T-helper 1 cell (primary cell): Measurements from ENCODE around the gene LRR1.
"Not testable (repeated sequence)": the region's sequence is repeated elsewhere in the genome, so short reads cannot be mapped to it uniquely, and the experiment has no call there.

Source experiments
- DNase-seq, 5 donors: peaks; one replicate each; pipeline ENCODE4 v3.0.0-alpha.2; 2012 to 2020

The LRR1 gene

DNA sequence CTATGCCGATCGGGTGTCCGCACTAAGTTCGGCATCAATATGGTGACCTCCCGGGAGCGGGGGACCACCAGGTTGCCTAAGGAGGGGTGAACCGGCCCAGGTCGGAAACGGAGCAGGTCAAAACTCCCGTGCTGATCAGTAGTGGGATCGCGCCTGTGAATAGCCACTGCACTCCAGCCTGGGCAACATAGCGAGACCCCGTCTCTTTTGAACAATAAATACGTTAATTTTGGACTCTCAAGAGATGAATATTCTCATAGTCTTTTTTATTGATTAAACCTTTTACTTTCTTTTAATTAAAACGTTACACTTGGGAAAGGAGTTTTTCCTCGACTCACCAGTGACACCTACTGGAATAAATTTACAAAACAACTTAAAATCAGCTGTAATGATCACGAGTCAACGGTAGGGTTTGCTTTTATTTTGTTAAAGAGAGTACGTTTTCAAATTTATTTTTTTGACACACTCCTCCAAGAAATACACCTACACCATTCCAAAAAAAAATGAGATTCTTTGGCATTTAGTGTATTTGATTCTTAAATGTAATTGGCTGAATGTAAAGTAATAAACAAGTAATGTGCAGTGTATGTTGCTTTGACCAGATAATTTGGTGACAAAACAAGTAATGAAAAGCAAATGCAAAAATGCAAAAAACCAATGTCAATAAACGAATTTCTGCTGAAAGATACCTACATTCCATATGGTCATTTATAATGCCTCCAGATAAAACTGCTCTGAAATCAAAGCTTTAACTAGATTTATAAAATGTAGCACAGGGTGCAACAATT is 11.9 kb upstream of the LRR1 start:
- DNase-seq, result peak in 4 of 5 donors; percentile 7 to 79 (median 24)

DNA sequence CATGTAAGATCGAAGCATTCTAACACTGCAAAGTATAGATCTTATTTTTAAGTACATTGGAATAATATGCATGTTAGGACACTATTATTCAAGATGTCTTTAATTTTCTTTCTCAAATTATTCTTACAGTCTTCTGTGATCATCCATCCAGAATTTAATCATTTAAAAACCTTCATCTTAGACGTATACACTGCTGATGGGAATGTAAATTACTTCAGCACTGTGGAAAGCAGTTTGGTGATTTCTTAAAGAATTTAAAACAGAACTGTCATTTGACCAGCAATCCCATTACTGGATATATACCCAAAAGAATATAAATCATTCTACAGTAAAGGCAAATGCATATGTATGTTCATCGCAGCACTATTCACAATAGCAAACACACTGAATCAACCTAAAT is 9.4 kb upstream of the LRR1 start:
- DNase-seq, result no peak

DNA sequence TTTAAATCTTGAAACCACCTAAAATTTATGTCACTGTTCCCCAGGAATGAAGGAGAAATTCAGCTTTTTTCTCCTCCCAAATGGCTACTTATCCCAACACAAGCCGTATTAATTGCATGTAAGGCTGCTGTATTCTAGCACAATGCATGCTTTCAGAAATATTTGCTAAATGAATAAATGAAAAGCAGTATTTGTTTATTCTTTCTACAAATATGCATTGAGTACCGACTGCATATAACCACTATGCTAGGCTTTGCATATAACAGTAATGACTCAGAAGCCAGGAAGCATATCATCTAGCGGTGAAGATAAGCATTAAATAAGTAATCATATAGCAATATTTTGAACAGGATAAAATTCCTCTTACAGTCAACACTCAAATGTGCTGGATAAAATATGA is 5.7 kb upstream of the LRR1 start:
- no peak for DNase-seq

DNA sequence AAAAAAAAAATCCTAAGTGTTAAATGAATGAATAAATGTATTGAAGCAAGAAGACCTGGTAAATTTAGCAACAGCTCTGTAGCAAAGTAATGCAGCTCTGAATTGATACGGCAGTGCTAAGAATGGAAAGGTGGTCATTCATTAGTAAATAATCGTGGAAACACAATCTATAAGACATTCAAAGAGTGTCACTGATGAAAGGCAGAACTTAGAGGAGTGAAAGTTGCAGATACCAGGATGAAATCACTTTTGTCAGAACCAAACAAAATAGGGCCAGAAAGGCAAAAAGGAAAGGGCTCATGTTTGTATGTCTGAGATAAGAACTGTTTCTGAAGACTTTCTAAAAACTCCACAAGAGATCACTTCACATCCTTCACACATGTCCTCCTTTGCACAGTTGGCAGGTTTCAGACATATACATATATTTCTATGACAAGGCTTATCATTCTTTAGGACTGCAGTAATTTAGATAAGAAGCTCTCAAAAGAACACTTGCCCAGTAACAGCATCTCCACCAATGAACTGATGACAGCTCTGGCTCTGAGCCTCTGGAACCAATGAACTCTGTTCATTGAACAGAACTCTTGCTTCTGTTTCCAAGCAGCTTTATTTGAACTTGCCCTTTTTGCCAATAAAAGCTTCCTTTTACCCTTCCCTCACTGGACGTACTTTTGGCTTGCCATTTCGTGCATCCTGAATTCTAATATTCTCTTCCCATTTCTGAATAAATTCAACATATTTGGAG is 4.2 kb upstream of the LRR1 start:
- no peak for DNase-seq

DNA sequence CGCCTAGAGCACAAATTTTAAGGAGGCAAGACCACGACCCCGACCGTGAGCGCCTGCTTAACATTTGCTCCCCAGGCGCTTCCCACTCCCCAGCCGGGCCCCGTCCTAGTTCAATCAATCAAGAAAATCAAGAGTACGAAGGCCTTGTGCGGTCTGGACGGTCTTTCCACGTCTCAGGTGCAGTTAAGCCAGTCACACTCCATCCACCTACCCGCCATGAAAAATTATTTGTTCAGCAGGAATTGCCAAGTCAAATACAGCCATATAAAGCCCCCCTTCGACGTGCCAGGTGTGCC is 603 bp upstream of the LRR1 start:
- no peak for DNase-seq

DNA sequence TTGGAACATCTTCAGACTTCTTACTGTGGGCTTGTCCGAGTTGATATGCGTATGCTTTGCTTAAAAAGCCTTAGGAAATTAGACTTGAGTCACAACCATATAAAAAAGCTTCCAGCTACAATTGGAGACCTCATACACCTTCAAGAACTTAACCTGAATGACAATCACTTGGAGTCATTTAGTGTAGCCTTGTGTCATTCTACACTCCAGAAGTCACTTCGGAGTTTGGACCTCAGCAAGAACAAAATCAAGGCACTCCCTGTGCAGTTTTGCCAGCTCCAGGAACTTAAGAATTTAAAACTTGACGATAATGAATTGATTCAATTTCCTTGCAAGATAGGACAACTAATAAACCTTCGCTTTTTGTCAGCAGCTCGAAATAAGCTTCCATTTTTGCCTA is 8.8 kb downstream of the LRR1 start:
- no peak for DNase-seq

DNA sequence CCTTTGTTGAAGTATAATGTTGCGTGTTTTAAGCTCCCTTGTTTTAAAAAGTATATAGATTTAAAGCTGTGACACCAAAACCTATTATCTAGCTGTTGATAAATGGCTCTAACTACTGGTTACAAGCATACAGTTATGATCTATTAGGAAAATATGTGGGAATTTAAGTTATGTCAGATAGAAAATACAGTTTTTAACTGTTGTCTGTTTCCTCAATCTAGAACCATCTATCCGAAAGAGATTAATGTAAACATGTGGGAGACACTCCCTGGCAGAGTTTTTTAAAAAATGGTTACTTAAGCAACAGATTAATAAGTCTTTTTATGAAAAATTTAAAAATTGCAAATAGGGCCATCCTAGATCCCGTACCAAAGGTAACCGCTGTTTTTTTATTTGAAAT is 13.5 kb downstream of the LRR1 start:
- no peak for DNase-seq

DNA sequence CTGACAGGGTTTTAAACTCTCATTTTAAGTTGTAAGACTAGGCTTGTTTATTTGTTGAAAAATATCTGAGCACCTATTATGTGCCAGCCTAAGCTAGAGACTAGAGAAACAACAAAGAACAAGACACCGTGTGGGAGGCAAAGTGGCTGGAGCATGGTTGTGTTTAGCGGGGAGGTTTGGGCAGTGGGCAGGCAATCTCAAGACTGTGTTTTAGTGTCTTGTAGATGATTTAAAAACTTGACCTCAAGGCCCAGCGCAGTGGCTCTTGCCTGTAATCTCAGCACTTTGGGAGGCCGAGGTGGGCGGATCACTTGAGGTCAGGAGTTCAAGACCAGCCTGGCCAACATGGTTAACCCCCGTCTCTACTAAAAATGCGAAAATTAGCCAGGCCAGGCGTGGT is 13.9 kb downstream of the LRR1 start:
- no peak for DNase-seq

DNA sequence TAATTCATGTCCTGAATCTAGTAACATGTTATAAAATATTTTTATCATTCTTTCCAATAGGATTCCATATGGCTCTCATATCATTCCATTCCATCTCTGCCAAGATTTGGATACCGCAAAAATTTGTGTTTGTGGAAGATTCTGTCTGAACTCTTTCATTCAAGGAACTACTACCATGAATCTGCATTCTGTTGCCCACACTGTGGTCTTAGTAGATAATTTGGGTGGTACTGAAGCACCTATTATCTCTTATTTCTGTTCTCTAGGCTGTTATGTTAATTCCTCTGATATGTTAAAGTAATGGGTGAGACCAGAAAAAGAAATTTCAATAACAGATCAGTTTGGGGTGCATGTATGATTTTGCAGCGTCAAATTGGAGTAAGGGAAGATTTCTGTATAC is 15.5 kb downstream of the LRR1 start:
- no peak for DNase-seq

DNA sequence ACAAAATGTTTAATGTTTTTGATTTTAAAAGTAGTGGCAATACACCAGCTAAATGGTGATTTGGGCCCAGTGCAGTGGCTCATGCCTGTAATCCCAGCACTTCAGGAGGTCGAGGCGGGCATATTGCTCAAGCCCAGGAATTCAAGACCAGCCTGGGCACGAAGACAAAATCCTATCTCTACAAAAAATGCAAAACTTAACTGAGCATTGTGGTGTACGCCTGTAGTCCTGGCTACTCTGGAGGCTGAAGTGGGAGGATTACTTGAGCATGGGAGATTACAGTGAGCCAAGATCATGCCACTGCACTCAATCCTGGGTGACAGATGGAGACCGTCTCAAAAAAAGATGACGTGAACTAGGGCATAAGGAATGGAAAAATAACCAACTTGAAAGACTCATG is 17.0 kb downstream of the LRR1 start:
- DNase-seq, result no peak

DNA sequence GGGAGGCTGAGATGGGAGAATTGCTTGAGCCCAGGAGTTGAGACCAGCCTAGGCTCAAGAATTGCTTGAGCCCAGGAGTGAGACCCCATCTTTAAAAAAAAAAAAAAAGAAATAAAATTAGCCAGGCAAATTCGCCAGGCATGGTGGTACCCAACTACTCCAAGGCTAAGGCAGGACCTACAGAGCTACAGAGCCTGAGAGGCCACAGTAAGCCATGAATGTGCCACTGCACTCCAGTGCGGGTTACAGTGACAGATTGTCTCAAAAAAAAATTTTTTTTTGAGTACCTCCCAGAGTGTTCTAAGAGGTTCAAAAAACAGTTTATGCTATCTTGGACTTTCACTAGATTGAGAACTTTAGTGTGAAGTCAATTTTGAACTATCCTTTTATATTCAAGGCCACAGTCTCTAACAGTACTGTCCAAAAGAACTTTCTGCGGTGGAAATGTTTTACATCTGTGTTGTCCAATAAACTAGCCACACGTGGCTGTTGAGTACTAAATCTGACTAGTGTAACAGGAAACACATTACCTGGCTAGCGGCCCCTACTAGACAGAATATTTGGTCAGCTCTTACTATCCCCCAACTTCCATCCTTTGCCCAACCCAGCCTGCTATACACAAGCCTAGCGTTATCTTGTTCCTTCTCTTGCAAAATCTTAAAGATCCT is 19.2 kb downstream of the LRR1 start:
- DNase-seq, result no peak

DNA sequence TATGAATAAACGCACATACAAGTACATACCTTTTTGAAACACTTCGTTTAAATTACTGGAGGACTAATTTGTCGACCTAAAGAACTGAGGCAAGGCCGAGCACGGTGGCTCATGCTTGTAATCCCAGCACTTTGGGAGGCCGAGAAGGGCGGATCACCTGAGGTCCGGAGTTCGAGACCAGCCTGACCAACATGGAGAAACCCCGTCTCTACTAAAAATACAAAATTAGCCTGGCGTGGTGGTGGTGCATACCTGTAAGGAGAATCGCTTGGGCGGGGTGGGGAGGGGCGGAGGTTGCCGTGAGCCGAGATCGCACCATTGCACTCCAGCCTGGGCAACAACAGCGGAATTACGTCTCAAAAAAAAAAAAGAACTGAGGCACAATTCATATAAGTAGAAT is 20.5 kb downstream of the LRR1 start:
- not testable (repeated sequence) for DNase-seq

DNA sequence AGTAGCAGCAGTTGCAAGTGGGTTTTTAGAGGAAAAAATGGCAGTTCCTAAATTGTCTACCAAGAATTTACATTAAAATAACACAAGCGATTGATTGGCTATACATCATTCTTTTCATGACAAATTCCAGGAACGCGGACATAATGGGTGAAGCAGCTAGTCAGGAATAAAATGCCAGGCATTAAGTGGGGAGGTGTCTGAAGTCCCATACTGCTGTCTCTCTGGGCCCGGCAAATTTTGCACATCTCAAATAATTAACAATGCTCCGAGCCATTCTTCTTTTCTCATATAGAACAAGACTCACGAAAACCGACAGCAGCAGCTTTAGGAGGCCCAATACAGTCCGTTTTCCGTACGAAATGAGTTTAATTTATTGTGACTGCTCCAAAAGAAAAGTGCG is 21.0 kb downstream of the LRR1 start:
- DNase-seq, result no peak

DNA sequence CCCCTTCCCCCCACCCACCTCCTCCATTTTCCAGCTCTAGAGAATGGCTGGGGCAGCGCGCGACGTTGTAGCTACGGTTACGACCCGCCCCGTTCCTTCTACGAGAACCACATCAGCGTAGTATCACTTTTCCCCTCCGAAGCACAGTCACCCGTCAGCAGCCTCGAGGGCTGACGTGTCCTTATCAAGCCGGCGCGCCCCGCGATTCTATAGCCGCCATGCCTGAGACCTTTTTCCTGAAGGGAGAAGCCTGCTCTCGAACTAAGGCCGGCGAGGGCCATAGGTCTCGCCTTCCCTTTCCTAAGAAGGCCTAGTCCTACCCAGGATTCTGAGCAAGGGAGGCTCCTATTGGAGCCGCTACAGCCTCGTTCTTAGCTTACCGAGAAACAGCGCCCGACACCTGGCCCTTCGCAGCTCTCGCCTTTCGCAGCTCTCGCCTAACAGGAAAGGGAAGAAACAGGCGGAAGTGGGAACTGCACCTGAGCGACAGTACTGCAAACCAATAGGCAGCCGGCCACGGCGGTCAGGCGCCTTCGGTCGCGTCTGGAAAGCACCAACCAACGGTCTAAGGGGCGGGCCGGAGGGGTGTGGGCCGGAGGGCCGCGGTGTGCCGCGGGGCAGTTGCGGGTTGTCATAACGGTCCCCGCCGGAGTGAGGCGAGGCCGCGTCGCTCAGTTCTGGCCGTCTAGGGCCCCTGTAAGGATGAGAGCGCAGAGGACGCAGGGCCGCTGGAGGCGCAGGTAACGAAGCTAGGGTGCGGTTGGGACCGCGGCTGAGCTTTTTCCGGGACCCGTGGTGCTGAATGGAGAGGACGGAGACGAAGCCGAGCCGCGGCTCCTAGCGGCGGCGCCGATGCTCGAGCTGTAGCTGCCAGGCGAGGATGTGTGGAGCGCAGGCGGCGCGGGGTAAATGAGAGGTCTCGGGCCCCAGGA is 21.7 kb downstream of the LRR1 start, which contains the start of the genes MGAT2 and RPL36AL:
TSS of gene MGAT2 (plus strand) at position 618 of the 932 bp plus-strand sequence. CDS start 470 bp downstream, outside the sequence.
TSS of gene RPL36AL (minus strand) at position 445 of the 932 bp plus-strand sequence. CDS start 1,522 bp downstream, outside the sequence.
- peak; percentile 87 to 97 (median 90) for DNase-seq

DNA sequence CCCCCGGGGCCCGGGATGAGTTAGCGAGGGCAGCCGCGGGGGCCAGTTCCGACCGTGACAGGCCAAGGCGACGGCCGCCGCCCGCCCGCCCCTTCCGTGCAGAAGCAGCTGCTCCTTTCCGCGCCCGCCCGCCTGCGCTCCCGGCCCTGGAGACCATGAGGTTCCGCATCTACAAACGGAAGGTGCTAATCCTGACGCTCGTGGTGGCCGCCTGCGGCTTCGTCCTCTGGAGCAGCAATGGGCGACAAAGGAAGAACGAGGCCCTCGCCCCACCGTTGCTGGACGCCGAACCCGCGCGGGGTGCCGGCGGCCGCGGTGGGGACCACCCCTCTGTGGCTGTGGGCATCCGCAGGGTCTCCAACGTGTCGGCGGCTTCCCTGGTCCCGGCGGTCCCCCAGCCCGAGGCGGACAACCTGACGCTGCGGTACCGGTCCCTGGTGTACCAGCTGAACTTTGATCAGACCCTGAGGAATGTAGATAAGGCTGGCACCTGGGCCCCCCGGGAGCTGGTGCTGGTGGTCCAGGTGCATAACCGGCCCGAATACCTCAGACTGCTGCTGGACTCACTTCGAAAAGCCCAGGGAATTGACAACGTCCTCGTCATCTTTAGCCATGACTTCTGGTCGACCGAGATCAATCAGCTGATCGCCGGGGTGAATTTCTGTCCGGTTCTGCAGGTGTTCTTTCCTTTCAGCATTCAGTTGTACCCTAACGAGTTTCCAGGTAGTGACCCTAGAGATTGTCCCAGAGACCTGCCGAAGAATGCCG is 22.6 kb downstream of the LRR1 start:
- peak in 1 of 5 donors; percentile 46 for DNase-seq

DNA sequence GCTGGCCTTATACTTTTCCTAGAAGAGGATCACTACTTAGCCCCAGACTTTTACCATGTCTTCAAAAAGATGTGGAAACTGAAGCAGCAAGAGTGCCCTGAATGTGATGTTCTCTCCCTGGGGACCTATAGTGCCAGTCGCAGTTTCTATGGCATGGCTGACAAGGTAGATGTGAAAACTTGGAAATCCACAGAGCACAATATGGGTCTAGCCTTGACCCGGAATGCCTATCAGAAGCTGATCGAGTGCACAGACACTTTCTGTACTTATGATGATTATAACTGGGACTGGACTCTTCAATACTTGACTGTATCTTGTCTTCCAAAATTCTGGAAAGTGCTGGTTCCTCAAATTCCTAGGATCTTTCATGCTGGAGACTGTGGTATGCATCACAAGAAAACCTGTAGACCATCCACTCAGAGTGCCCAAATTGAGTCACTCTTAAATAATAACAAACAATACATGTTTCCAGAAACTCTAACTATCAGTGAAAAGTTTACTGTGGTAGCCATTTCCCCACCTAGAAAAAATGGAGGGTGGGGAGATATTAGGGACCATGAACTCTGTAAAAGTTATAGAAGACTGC is 23.4 kb downstream of the LRR1 start:
- no peak for DNase-seq

DNA sequence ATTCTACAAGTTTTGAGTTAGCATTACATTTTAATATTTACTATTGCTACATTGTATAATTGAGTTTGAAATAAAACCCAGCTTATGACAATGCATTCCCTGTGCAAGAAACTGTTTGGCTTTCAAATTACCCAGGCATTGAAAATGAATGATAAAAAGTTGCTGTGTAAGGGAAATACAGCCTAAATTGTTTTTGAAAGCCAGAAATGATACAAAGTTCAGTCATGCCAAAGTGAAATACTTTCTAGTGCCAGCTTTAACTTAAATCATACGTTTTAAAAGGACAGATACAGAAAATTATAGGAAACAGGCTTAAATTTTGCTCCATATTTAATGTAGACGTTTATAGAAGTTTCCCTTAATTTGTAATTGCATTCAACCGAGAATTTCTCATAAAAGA is 24.6 kb downstream of the LRR1 start:
- no peak for DNase-seq

DNA sequence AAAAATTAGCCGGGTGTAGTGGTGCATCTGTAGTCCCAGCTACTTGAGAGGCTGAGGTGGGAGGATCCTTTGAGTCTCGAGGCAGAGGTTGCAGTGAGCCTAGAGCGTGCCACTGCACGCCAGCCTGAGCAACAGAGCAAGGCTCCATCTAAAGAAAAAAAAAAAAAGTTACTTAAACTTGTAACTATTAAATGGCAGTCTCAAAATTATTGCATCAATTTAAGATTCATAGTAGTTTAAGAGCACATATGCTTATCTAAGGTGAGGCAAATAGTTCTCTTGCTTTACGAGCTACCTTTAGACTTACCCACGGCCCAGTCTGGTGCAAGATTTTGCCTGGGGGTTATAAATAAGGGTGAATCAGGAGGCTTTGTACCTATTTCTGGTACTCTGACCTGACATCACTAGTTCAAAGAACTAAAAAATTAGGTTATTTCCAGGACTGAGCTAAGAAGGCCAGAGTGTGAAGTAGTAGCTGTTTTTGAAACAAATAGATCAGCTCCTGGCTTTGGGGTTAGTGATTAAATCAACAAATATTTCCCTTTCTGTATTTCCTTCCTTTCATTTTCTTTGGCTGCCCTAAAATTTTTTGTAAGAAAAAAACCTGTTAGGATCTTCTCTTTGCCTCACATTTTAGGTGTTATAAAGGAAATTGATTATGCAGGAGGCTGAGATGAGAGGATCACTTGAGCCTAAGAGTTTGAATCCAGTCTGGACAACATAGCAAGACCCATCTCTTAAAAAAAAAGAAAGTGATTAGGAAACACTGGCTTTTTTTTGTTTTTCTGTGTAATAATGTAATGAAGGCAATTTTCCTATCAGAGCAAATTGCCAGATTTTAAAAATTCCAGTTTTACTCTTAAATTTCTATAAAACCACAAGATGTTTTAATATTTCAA is 25.4 kb downstream of the LRR1 start:
- peak in 1 of 5 donors; percentile 37 for DNase-seq

DNA sequence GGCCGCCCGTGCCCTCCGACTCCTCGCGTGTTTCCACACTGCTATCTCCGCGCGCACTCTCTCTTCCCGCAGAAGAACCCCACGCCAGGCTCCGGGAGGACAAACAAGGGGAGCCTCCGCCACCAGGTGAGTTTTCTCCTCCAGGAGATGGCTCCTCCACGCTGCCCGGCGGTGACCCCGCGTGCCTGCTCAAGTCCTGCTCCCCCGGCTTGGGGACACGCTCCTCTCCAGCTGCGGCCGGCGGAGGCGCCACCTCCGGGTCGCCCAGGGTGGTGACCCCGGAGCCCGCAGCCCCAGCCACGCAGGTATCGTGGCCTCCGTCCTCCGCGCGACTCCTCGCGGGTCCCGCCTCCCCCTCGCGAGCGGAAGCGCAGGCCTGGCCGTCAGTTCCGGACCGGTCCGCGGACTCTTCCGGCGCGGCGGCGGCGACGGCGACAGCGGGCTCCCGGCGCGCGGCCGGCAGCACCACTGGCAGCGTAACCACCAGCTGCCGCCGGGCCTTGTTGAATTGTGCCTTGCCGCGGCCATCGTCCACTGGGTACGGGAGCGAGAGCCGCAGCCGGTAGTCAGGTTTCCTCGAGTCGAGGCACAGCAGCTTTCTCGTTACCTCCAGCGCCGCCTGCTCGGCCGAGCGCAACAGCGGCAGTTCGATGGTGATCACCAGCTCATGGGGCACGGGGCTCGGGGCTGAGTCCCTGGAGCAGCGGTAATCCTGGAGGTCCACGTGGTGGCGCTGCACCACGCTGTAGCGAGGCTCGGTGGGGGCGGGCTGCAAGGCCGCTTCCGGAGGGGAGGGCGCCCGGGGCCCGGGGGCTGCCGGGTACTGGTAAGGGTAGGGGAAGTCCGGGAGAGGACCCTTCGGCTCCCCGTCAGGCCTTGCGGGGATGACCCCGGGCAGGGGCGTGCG is 35.2 kb downstream of the LRR1 start:
- DNase-seq, result peak; percentile 86 to 97 (median 90)
